ENCODE results near the gene FCGR2B.
"Not testable (repeated sequence)": the region's sequence is repeated elsewhere in the genome, so short reads cannot be mapped to it uniquely, and the experiment has no call there.

Gene FCGR2B

GRCh38 chr1:161622054-161622453, 40.9 kb upstream of the FCGR2B start:
- H3K27ac ChIP-seq (ENCODE audit: extremely low read depth, low read depth, low read length); POLR2A ChIA-PET; H3K9me3 ChIP-seq (ENCODE audit: control insufficient read depth, insufficient read depth, low read depth, low read length); H3K36me3 ChIP-seq (ENCODE audit: control insufficient read depth in 2 of 2, insufficient read depth in 1 of 2, low read length in 2 of 2); H3K4me3 ChIP-seq (ENCODE audit: low read depth, low read length); H3K4me1 ChIP-seq (ENCODE audit: control insufficient read depth, insufficient read depth, low read length): not testable (repeated sequence)
- CTCF ChIA-PET, result interaction anchor here (0.6 kb wide), 1 partner anchor 65 kb away, joined by 3 read pairs; no protein-coding TSS in a partner anchor

GRCh38 chr1:161623401-161624051, 39.4 kb upstream of the FCGR2B start:
- H3K36me3 ChIP-seq (ENCODE audit: control insufficient read depth in 2 of 2, insufficient read depth in 1 of 2, low read length in 2 of 2); H3K4me1 ChIP-seq (ENCODE audit: control insufficient read depth, insufficient read depth, low read length); H3K4me3 ChIP-seq (ENCODE audit: low read depth, low read length); H3K9me3 ChIP-seq (ENCODE audit: control insufficient read depth, insufficient read depth, low read depth, low read length); H3K27ac ChIP-seq (ENCODE audit: extremely low read depth, low read depth, low read length); CTCF ChIA-PET; POLR2A ChIA-PET: not testable (repeated sequence)

GRCh38 chr1:161624605-161625004, 38.3 kb upstream of the FCGR2B start:
- H3K9me3 ChIP-seq (ENCODE audit: control insufficient read depth, insufficient read depth, low read depth, low read length); POLR2A ChIA-PET; H3K4me1 ChIP-seq (ENCODE audit: control insufficient read depth, insufficient read depth, low read length); CTCF ChIA-PET; H3K4me3 ChIP-seq (ENCODE audit: low read depth, low read length); H3K36me3 ChIP-seq (ENCODE audit: control insufficient read depth in 2 of 2, insufficient read depth in 1 of 2, low read length in 2 of 2); H3K27ac ChIP-seq (ENCODE audit: extremely low read depth, low read depth, low read length): not testable (repeated sequence)

- H3K4me3 ChIP-seq (ENCODE audit: low read depth, low read length); H3K4me1 ChIP-seq (ENCODE audit: control insufficient read depth, insufficient read depth, low read length); POLR2A ChIA-PET; H3K36me3 ChIP-seq (ENCODE audit: control insufficient read depth in 2 of 2, insufficient read depth in 1 of 2, low read length in 2 of 2); CTCF ChIA-PET; H3K27ac ChIP-seq (ENCODE audit: extremely low read depth, low read depth, low read length); H3K9me3 ChIP-seq (ENCODE audit: control insufficient read depth, insufficient read depth, low read depth, low read length): not testable (repeated sequence)
Measured at GRCh38 chr1:161626445-161627146, 36.3 kb upstream of the FCGR2B start.

- CTCF ChIA-PET; H3K9me3 ChIP-seq (ENCODE audit: control insufficient read depth, insufficient read depth, low read depth, low read length); H3K4me1 ChIP-seq (ENCODE audit: control insufficient read depth, insufficient read depth, low read length); H3K27ac ChIP-seq (ENCODE audit: extremely low read depth, low read depth, low read length); H3K36me3 ChIP-seq (ENCODE audit: control insufficient read depth in 2 of 2, insufficient read depth in 1 of 2, low read length in 2 of 2); POLR2A ChIA-PET; H3K4me3 ChIP-seq (ENCODE audit: low read depth, low read length): not testable (repeated sequence)
Measured at GRCh38 chr1:161630128-161630742, 32.7 kb upstream of the FCGR2B start.

- Histone ChIP-seq H3K36me3 (ENCODE audit: control insufficient read depth in 2 of 2, insufficient read depth in 1 of 2, low read length in 2 of 2) (no peaks in the 10 kb centered on the region), H3K27ac (ENCODE audit: extremely low read depth, low read depth, low read length) (no peak within 1 kb of the TSS), H3K4me1 (ENCODE audit: control insufficient read depth, insufficient read depth, low read length) (no peaks in the 10 kb centered on the region), H3K4me3 (ENCODE audit: low read depth, low read length) (no peak within 1 kb of the TSS), H3K9me3 (ENCODE audit: control insufficient read depth, insufficient read depth, low read depth, low read length) (no peaks in the 10 kb centered on the region)
- POLR2A ChIA-PET, result no interaction called here
- TF ChIP-seq ZBTB17 (tag by site-specific recombination; IDR thresholded peaks at IDR 0.05), result no peak
- TF ChIP-seq SCRT1 (tag by site-specific recombination; IDR thresholded peaks at IDR 0.05; ENCODE audit: borderline replicate concordance), result no peak
- no peak for TF ChIP-seq ZNF830 (tag by site-specific recombination; IDR thresholded peaks at IDR 0.05; ENCODE audit: low read depth)
- no peak for TF ChIP-seq ZXDB (tag by site-specific recombination; IDR thresholded peaks at IDR 0.05)
- no peak for TF ChIP-seq ZNF26 (tag by site-specific recombination; IDR thresholded peaks at IDR 0.05)
- no peak for TF ChIP-seq ZNF354C (tag by site-specific recombination; IDR thresholded peaks at IDR 0.05; ENCODE audit: borderline replicate concordance, low read depth)
- TF ChIP-seq ZSCAN23 (tag by site-specific recombination; IDR thresholded peaks at IDR 0.05), result no peak
- TF ChIP-seq ZNF133 (tag by site-specific recombination; IDR thresholded peaks at IDR 0.05), result no peak
- no peak for TF ChIP-seq ZNF394 (tag by site-specific recombination; IDR thresholded peaks at IDR 0.05; ENCODE audit: borderline replicate concordance)
- no peak for TF ChIP-seq GLI2 (tag by site-specific recombination; IDR thresholded peaks at IDR 0.05; ENCODE audit: borderline replicate concordance, low read depth)
- no peak for TF ChIP-seq ZNF221 (tag by site-specific recombination; IDR thresholded peaks at IDR 0.05; ENCODE audit: borderline replicate concordance)
- no peak for TF ChIP-seq ZEB2 (tag by site-specific recombination; IDR thresholded peaks at IDR 0.05)
- TF ChIP-seq ZNF121 (tag by site-specific recombination; IDR thresholded peaks at IDR 0.05), result no peak
- no peak for TF ChIP-seq ZNF560 (tag by site-specific recombination; IDR thresholded peaks at IDR 0.05; ENCODE audit: borderline replicate concordance)
- TF ChIP-seq TCF7L2 (IDR thresholded peaks at IDR 0.05; ENCODE audit: borderline replicate concordance, low read depth, low read length), result no peak
- CTCF ChIA-PET, result no interaction called here
Measured at GRCh38 chr1:161631076-161631475, 31.9 kb upstream of the FCGR2B start, which contains the start of gene FCGR3B. FCGR3B (minus strand) TSS chr1:161631176; CDS start chr1:161631094, 82 bp downstream.

- POLR2A ChIA-PET; H3K9me3 ChIP-seq (ENCODE audit: control insufficient read depth, insufficient read depth, low read depth, low read length): not testable (repeated sequence)
Measured at GRCh38 chr1:161634993-161635392, 27.9 kb upstream of the FCGR2B start.

More at GRCh38 chr1:161634993-161635392, 27.9 kb upstream of the FCGR2B start:
- H3K36me3 ChIP-seq (ENCODE audit: control insufficient read depth in 2 of 2, insufficient read depth in 1 of 2, low read length in 2 of 2); H3K4me1 ChIP-seq (ENCODE audit: control insufficient read depth, insufficient read depth, low read length); H3K27ac ChIP-seq (ENCODE audit: extremely low read depth, low read depth, low read length); H3K4me3 ChIP-seq (ENCODE audit: low read depth, low read length); CTCF ChIA-PET: not testable (repeated sequence)

Measured in HEK293 (cell line).